Nucleus accumbens (tissue), 56 donors: ENCODE data around the gene LRMDA.
A peak's percentile ranks its signal among the peaks of the same experiment; 100 is the strongest.

Experiments used
- DNase-seq, 56 donors: peaks; one replicate each; lab custom pipeline; 2025; lab: John Stamatoyannopoulos, UW

The LRMDA gene

GRCh38 chr10:75527542-75527941, 96.1 kb downstream of the LRMDA start:
- no peak for DNase-seq

DNA sequence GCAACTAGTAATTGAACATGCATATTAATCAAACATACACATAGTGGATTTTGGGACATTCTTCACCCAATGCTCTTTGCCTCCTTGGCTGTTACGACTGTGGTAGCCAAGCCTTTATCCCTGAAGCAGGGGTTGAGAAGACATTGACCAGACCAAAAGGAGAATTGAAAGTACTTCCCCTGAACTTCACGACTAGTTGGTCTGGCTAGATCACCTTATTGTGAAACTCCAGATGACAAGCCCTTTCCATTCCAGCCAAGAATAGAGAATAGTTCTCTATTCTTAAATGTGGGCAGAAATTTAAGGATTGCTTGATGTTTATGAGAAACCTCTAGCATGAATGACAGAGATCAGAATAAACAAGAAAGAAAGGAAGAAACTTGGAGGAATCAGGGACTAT, 97.0 kb downstream of the LRMDA start:
- DNase-seq, result no peak

DNA sequence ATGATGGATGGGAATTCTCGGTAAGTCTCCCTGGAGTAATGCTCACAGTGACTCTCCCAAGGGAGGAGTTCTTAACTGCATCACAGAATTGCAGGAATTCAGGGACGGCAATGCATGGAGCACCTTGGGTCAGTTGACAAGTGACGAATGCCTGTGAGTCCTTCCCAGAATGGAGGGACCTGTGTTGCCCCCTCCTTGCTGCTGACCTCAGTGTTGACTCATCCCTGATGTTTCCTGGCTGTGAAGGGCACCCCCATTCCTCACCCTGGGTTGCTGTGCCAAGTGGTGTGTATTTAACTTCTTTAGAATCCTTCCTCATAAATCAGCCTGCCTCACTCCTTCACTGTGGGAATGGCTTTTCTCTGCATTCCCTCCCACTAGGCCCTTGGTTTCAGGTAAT, 98.9 kb downstream of the LRMDA start:
- no peak for DNase-seq

DNA sequence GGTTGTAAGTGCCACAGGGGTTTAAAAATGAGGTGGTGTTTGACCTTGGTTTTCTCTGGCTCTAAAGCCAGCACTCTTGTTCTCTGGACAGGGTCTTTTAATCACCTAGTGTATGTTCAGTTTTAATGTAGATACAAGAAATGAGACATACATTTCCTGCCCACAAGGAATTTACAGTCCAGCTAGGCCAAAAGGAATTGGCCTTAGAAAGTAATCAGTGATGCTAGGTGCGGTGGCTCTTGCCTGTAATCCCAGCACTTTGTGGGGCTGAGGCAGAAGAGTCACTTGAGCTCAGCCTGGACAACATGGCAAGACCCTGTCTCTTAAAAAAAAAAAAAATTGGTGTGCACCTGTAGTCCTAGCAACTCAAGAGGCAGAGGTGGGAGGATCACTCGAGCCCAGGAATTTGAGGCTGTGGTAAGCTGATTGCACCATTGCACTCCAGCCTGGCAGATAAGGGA, 100.2 kb downstream of the LRMDA start:
- DNase-seq, result no peak

DNA sequence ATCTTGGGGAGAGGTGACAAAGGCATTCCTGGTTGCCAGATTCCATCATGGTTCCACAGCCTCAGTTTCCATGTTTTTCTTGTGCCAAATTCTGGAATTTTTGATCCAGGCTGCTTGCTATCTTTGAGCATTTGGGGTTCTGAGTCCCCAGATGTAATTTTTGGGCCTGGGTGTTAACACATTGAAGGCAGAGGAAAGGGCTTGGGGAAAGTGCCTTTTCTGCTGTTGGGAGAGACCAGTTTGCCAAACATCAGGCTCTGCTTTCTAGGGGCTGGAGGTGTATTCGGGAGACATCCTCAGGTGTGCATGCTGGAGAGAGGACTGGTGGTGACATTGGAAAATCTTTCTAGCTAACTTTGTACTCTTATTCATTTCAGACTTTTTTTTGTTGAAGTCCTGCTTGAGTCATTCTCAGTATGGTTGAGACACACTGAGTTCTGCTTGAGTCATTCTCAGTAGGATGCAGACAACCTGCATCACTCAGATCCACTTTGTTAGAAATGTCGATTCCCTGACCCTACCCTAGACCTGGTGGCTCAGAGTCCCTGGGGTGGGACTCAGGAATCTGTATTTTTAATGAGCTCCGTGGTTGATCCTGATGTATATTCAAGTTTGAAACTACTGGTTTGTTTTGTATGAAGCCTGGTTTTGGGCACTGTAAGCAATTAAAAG, 101.0 kb downstream of the LRMDA start:
- no peak for DNase-seq

- no peak for DNase-seq
Observed at GRCh38 chr10:75538144-75538543, 106.7 kb downstream of the LRMDA start.

GRCh38 chr10:75538765-75539164, 107.3 kb downstream of the LRMDA start:
- no peak for DNase-seq

GRCh38 chr10:75540357-75540966, 109.0 kb downstream of the LRMDA start:
- no peak for DNase-seq

DNA sequence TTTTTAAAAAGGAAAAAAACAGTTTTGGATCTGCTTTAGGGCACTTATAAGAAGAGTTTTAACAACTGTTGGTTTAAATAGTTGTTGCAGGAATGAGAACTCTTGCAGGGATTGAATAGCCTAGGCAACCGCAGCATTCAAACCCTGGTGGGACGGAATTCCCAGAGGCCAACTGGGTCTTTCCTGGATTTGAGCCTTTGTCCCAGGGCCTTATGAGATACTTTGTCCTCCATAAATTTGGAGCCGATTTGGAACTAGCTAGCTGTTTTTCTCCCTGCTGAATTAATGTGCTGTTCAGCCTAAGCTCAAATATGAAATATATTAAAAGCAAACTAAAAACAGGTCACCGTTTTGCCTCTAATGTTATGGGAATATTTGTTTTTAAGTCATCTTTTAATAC, 109.6 kb downstream of the LRMDA start:
- no peak for DNase-seq

DNA sequence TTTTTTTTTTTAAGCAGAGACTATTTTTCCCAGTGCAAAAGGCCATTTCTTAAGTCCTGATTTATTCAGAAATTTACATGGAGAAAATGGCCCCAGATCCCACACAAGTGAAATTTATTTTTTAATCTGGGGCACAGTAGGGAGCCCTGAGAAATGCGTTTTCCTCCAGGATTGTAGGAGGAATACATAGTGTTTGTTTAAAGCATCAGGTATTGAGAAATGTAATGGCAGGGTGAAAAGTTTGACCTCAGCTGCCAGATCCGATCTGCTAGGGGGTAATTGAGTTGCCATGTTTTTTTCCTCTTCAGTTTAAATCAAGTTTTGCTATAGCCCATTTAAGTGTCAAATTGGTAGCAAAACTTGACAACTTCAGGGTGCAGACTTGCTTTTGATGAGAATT, 110.0 kb downstream of the LRMDA start:
- DNase-seq, result no peak

GRCh38 chr10:75542084-75542483, 110.7 kb downstream of the LRMDA start:
- DNase-seq, result no peak

GRCh38 chr10:75542906-75543305, 111.5 kb downstream of the LRMDA start:
- peak in 4 of 56 donors; percentile 7 to 30 (median 12) for DNase-seq

- no peak for DNase-seq
Observed at GRCh38 chr10:75544386-75544785, 113.0 kb downstream of the LRMDA start.

DNA sequence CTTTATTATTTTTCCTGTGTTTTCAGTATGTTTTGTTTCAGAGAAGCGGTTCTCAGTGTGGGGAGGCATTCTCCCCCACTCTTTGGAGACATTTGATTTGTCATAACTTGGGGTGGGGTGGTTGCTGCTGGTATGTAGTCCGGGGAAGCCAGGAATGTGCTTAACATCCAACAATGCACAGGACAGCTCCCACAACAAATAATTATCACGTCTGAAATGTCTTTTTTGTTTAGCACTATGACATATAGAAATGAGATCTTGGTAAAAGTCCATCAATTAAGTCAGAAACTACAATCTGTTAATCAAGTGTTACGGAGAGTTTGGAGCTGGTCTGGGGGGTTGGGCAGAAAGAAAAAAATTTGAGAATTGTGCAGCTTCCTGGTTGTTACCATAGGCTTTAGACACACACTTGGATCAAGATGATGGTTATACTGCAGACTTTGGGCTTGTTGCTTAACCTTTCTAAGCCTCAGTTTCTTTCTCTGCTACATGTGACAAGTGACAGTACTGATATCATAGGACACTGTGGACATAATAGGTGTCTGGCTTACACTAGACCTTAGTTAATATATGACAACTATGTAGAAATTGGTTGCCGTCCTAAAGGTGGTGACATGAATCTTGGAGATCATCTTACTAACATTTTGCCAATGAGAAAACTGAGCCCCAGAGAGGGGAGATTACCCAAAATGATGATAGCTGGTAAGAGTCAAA, 113.7 kb downstream of the LRMDA start:
- no peak for DNase-seq

- DNase-seq, result no peak
Observed at GRCh38 chr10:75546004-75546403, 114.6 kb downstream of the LRMDA start.

- no peak for DNase-seq
Observed at GRCh38 chr10:75547391-75548298, 116.2 kb downstream of the LRMDA start.

GRCh38 chr10:75548356-75548755, 116.9 kb downstream of the LRMDA start:
- no peak for DNase-seq

- DNase-seq, result no peak
Observed at GRCh38 chr10:75550191-75550590, 118.8 kb downstream of the LRMDA start.

GRCh38 chr10:75552171-75552570, 120.7 kb downstream of the LRMDA start:
- DNase-seq, result no peak

DNA sequence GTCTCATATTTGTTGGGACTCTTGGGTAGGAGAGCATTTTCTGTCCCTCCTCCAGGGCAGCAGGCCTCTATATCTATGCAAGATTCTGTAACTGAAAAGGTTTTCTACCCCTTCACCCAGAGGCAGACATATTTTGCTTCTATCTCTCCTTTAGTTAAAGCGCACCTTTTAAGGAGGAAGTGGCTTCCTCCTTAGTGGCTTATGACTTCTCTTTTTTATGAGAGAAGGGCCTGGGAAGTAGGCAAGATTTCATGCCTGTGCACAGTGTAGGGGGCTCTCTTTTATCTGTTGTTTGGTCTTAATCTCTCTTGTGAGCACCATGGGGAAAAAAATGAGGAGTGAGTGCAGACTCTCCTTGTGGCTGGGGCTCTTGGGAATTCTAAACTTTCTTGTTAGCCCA, 122.1 kb downstream of the LRMDA start:
- DNase-seq, result no peak

DNA sequence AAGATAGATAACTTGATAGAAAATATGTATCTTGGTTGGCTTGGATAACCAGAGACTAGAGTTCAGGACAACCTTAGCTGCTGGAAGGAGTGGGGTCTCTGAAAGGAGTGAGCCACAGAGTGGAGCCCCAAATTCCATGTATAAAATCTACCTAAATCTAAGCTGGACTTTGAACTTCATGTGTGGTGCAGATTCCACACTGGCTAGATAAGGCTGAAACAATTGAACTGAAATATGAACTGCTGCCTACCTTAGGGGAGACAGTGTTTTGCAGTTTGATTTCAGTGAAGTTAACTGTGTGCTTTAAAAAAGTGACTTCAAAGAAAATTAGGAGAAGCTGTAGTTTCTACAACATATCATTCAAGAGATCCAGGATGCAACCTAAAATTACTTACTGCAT, 123.9 kb downstream of the LRMDA start:
- no peak for DNase-seq
